ENCODE data around the gene HSPB6. TPM values are rescaled to one million over a fixed set of nuclear protein-coding genes. Genes with fewer than 3 reads are reported as not detected.

Gene HSPB6
- total and polyA plus RNA-seq, 2 of the 8 experiments (the other 6 are each of a cell fraction or from before 2014, with no cell fraction given): 0.91 TPM; not detected in 1

GRCh38 chr19:35750167-35750566 is 6.7 kb downstream of the HSPB6 start:
- Histone ChIP-seq H3K4me2 (ENCODE audit: insufficient read depth in 1 of 2, low read depth in 2 of 2, low read length in 2 of 2) (no peak overlapping the region; a peak in 1 of 4 replicates), H4K20me1 (replicated peaks in 1 of 2; ENCODE audit: control insufficient read depth in 1 of 2, insufficient read depth in 2 of 2, low read length in 2 of 2) (no peaks in the 10 kb centered on the region), H4K5ac (ENCODE audit: insufficient read length, low read depth, low read length) (no peak overlapping the region), H3K14ac (ENCODE audit: insufficient read length) (no peak overlapping the region), H2BK120ac (replicated peaks; ENCODE audit: low read depth, low read length) (no peak overlapping the region), H4K91ac (replicated peaks; ENCODE audit: insufficient read length, low read length) (no peak overlapping the region), H3K79me1 (ENCODE audit: low read depth, low read length) (no peaks in the 10 kb centered on the region; the same call in 1 of the 2 replicates), H2BK12ac (ENCODE audit: low read depth, low read length) (no peak overlapping the region), H3K18ac (ENCODE audit: extremely low read depth, low read length) (no peak overlapping the region), H2BK20ac (ENCODE audit: low read length) (no peak overlapping the region), H2AFZ (ENCODE audit: low read length) (no peak overlapping the region), H4K8ac (ENCODE audit: extremely low read depth, insufficient read depth, low read length) (no peak overlapping the region), H3K27me3 (replicated peaks in 1 of 4; ENCODE audit: control insufficient read depth in 3 of 4, extremely low read depth in 1 of 4, insufficient read depth in 3 of 4, low read length in 3 of 4) (peaks cover 0 to 2% (median under 1%) of the 10 kb centered on the region in 4 experiments; a peak in 2 of 7 replicates), H3K56ac (replicated peaks; ENCODE audit: insufficient read length, low read depth, low read length) (no peak overlapping the region), H3K4me1 (replicated peaks in 1 of 4; ENCODE audit: control insufficient read depth in 3 of 4, insufficient read depth in 4 of 4, low read length in 3 of 4) (peaks cover 0 to 1% (median under 1%) of the 10 kb centered on the region in 4 experiments; a peak in 4 of 7 replicates), H2BK5ac (ENCODE audit: low read depth, low read length) (no peak overlapping the region), H3K27ac (ENCODE audit: low read depth, low read length) (no peak overlapping the region), H3K23ac (ENCODE audit: insufficient read length) (no peak overlapping the region), H2BK15ac (ENCODE audit: low read length) (no peak overlapping the region), H3K4me3 (ENCODE audit: extremely low read depth in 1 of 4, insufficient read depth in 2 of 4, low read depth in 3 of 4, low read length in 4 of 4) (no peak overlapping the region), H3K79me2 (ENCODE audit: control insufficient read depth in 1 of 2, insufficient read depth in 2 of 2, low read length in 2 of 2) (peaks cover 0 to 7% of the 10 kb centered on the region in 2 experiments; a peak in 1 of 4 replicates), H3K36me3 (ENCODE audit: control insufficient read depth in 2 of 4, insufficient read depth in 4 of 4, low read length in 3 of 4) (no peaks in the 10 kb centered on the region), H3K9me3 (ENCODE audit: insufficient read depth in 2 of 2, low read depth in 1 of 2, low read length in 1 of 2) (no peaks in the 10 kb centered on the region), H3K9ac (replicated peaks in 1 of 4; ENCODE audit: extremely low read depth in 1 of 4, low read depth in 3 of 4, low read length in 3 of 4) (no peak overlapping the region), H3K23me2 (ENCODE audit: low read depth, low read length) (peaks cover 9% of the 10 kb centered on the region), H2AK5ac (ENCODE audit: low read depth, low read length) (no peak overlapping the region; the same call in 1 of the 2 replicates), H3K4ac (replicated peaks; ENCODE audit: insufficient read length, low read depth, low read length) (no peak overlapping the region)
- WGBS, 2 experiments (ENCODE audit: extremely low coverage in 1 of 2, insufficient coverage in 1 of 2, insufficient read length in 1 of 2, insufficient replicate concordance in 2 of 2, low coverage in 1 of 2, low lambda C conversion rate in 2 of 2, missing lambda C conversion rate in 1 of 2): 71% methylated on average over 5 of the region's 5 CpGs; no CpG with 5 or more reads in 1 of the 2 experiments
- DNase-seq (ENCODE audit: low read depth in 1 of 2, low spot score in 2 of 2): no peak
- ChIA-PET CTCF (ENCODE audit: partially characterized antibody) (interaction anchor here (1.1 kb wide), 1 partner anchor 10 kb away, joined by 4 read pairs; no protein-coding TSS in a partner anchor), POLR2A (ENCODE audit: partially characterized antibody) (no interaction called here)
- FAIRE-seq: no peak
- TF ChIP-seq JUND (IDR thresholded peaks at IDR 0.05; ENCODE audit: low read length): no peak
- no peak for TF ChIP-seq CEBPB (IDR thresholded peaks at IDR 0.05; ENCODE audit: low read depth, low read length)
- no peak for TF ChIP-seq SIRT6 (IDR thresholded peaks at IDR 0.05; ENCODE audit: low read length)
- no peak for TF ChIP-seq E2F6 (IDR thresholded peaks at IDR 0.05)

Data from H1 (cell line).